Choroid plexus epithelial cell (primary cell): ENCODE data around the gene TRIL.

Experiments used
- DNase-seq: peaks from one replicate; pipeline ENCODE4 v3.0.0-alpha.2; 2010; ENCODE audit warnings: low read depth
- H3K4me3 ChIP-seq: 2 replicates; pipeline ENCODE4 v1.5.1; 2011; ENCODE audit warnings: low read depth, mild to moderate bottlenecking, control low read depth, low read length, moderate library complexity
- CTCF ChIP-seq: conservative IDR thresholded peaks from 2 replicates; pipeline ENCODE4 v1.5.1; 2011; ENCODE audit warnings: low read depth, mild to moderate bottlenecking, control low read depth, inconsistent platforms, low read length, moderate library complexity

Gene TRIL

DNA sequence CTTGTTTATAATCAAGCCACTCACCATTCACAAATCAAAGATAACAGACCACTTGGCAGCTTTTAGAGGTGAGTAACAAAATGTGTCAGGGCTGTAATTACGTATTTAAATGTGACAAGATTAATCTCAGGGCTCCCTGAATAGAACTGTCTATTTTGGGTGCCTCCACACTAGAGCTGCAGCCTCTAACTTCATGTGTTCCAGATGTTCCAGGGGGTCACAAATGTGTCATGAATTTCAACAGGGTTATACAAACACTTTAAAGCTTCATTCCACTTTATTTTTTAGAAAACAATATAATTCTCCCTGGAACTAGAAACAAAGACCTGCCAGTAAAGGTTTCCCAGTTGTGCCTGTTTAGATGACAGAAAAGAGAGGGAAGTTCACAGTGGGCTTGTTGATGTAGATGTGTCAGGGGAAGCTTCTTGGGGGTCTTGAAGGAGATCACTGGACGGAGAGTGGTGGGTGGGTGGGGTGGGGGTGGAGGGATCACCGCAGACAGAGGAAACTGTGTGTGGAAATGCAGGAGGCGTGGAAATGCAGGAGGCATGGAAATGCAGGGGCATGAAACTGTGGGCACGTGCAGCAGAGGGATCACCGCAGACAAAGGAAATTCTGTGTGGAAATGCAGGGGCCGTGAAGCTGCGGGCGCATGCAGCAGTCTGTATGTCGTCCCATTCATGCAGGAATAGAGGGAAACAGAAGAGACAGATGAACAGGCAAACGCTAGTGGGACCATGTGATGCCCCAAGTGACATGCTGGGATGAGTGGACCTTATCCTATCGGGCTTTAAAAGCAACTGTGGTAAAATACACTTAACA is 42.0 kb upstream of the TRIL start:
- no peak overlapping the region for H3K4me3 ChIP-seq
- TF ChIP-seq CTCF, result no peak
- no peak for DNase-seq

DNA sequence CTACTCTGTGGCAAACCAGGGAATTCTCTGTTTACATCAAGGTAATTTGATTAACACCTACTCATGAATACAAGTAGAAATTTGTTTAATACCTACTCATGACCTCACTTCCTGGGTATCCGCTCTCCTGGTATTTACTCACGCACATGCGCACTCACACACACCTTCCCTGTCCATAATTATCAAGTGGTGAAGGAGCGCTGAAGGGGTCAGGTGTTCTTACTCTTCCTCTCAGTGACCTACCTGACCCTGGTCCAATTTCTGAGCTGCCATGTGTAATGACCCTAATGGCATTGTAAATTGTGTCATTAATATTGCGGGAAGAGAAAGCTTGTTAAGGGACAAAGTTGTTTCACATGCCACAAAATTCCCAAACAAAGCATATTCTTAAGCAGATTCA is 41.3 kb upstream of the TRIL start:
- no peak for DNase-seq
- H3K4me3 ChIP-seq, result no peak overlapping the region
- no peak for TF ChIP-seq CTCF

- TF ChIP-seq CTCF, result no peak
- DNase-seq, result no peak
- no peak overlapping the region for H3K4me3 ChIP-seq
Observed at GRCh38 chr7:28998105-28998504, 40.0 kb upstream of the TRIL start.

DNA sequence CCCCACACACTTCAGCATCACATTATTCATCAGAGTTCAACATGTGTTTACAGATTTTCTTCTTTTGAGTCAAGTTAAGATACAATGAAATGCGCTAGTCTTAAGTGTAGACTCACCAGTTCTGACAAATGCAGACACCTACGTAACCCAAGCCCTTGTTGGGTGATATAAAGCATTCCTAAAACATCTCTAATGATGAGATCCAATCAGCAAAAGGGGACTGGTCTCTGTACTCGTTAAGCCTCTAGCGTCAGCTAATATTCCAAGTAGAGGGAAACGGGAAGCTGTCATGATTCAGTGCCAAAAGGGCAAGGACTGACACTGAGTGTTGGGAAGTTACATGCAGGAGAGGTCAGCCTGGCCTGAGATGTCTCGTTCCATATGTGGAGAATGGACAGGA is 38.7 kb upstream of the TRIL start:
- no peak for TF ChIP-seq CTCF
- no peak for DNase-seq
- H3K4me3 ChIP-seq, result no peak overlapping the region

- H3K4me3 ChIP-seq, result no peak overlapping the region
- no peak for DNase-seq
- no peak for TF ChIP-seq CTCF
Observed at GRCh38 chr7:28993371-28993770, 35.2 kb upstream of the TRIL start.

- TF ChIP-seq CTCF, result no peak
- no peak for DNase-seq
Observed at GRCh38 chr7:28992798-28993197, 34.7 kb upstream of the TRIL start.

More at GRCh38 chr7:28992798-28993197, 34.7 kb upstream of the TRIL start:
- no peak overlapping the region for H3K4me3 ChIP-seq
